CD4-positive, alpha-beta T cell treated with Interleukin-17A for 1 hour (primary cell): ENCODE data around the gene LRRTM2.
"Not testable (repeated sequence)": the region's sequence is repeated elsewhere in the genome, so short reads cannot be mapped to it uniquely, and the experiment has no call there.

Experiments used
- DNase-seq: peaks from one replicate; pipeline ENCODE4 v3.0.0-alpha.2; 2020

LRRTM2 gene, protein sequence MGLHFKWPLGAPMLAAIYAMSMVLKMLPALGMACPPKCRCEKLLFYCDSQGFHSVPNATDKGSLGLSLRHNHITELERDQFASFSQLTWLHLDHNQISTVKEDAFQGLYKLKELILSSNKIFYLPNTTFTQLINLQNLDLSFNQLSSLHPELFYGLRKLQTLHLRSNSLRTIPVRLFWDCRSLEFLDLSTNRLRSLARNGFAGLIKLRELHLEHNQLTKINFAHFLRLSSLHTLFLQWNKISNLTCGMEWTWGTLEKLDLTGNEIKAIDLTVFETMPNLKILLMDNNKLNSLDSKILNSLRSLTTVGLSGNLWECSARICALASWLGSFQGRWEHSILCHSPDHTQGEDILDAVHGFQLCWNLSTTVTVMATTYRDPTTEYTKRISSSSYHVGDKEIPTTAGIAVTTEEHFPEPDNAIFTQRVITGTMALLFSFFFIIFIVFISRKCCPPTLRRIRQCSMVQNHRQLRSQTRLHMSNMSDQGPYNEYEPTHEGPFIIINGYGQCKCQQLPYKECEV

DNA sequence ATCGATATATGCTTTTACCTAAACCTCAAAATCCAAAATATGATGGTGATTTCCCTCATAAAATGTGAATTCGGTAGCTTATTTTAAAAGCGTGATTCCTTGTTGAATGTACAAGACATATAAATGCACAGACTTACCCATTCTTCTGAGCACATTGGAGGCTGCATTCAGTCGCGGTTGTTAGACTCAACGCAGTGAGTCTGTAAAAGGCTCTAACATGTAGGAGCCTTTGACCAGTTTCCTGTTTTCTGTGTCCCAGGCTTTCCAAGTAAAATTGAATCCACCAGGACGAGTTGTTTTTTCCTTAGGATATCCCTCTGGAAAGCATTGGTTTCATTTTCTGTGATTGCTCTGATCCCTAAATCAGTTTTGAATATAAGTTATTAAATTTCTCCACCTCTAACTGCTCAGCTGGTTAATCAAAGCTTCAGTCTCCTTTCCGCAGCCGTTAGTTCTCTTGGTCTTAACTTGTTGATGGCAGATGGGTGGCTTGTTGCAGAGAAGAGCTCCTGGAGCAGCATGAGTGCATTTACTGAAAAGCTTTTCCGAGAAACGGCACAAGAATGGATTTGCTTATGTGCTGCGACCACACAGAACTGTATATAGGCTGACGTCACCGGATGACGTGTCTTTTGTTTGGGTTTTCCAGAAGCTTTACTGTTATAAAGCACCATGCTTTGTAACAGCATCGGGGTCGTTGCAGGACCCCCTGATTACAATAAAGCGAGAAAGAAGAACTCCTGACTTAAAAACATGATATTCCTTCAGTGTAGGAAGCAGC, at the start of gene LRRTM2:
Gene LRRTM2 (minus strand): TSS at position 565 of the 781 bp plus-strand sequence. CDS start 424 bp downstream, at position 141.
- no peak for DNase-seq

DNA sequence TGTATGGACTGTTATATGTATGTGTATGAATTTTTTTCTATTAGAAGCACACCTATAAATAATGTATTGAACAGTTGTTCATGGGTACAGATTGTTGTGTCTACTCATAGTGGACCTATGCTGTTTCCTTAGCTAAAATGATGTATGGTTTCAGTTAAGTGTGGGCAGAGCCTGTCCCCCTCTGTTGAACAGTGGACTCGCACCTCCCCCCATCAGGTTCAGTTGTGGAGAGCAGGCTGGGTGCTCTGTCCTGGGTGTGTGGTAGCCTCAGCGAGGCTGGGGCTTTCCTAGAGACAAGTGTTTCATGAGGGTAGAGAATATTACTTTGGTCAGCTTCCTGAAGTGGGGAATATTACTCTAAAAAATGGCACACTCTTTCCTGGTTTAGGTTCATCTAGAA, 47.4 kb upstream of the LRRTM2 start:
- DNase-seq = no peak

DNA sequence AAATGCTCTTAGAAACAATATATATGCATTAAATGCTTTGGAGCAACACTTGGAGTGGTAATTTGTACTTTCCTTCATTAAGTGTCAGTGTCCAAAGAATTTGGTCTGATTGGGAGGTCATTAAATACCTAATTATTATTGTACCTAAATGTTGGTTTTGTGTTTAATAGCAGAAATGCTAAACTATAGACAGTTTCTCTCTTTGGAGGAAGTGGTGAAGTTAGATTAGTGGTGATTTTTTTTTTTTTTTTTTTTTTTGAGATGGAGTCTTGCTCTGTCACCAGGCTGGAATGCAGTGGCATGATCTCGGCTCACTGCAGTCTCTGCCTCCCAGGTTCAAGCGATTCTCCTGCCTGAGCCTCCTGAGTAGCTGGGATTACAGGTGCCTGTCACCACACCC, 46.2 kb upstream of the LRRTM2 start:
- not testable (repeated sequence) for DNase-seq

DNA sequence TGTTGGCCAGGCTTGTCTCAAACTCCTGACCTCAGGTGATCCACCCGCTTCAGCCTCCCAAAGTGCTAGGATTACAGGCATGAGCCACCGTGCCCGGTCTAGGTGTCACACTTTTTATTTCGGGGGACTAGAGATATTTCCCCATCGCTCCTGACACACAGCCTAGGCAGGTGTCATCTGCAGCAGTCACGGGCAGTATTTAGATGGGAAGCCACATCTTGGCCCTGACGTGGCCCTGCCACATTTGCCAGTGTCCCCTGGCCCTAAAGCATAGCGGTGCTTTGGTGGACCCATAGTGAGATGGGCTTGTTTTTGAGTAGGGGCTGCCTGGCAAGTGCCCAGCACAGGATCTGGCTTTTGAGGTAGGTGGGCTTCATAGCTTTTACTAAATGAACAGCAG, 45.0 kb upstream of the LRRTM2 start:
- no peak for DNase-seq

DNA sequence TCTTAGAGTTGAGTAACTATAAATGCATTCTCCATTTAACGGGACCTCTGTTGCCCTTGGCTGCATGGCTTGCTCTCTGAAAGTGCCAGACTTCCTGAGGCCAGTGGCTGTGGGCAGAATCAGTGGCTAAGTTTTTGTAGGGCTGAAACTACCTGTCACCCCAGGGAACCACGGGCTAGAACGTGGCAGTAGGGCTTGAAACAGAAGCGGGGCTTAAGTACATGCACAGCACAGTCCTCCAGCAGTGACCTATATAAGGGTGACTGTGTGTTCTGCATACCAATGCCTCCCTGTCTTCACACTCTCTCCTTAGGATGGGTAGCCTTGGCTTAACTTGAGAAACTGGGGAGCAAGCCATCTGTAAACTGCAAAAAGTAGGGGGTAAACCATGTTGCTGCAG, 43.6 kb upstream of the LRRTM2 start:
- DNase-seq = no peak

DNA sequence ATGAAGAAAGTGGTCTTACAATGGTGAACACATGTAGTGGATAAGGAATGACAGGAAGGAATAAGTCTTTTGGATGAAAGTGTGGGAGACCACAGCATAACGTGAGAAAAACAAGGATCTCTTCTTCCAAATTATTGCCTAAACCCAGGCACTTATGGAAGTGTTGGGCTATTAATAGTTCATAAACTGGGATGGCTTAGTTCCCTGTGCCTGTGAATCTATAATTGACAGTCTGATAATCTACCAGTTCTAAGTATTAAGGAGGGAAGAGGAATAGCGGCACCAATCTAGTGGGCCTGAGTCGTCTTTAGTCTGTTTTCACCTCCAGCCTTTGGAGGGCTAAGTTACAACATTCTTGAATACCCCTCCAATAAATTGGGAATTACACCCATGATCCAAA, 39.2 kb upstream of the LRRTM2 start:
- DNase-seq = no peak

DNA sequence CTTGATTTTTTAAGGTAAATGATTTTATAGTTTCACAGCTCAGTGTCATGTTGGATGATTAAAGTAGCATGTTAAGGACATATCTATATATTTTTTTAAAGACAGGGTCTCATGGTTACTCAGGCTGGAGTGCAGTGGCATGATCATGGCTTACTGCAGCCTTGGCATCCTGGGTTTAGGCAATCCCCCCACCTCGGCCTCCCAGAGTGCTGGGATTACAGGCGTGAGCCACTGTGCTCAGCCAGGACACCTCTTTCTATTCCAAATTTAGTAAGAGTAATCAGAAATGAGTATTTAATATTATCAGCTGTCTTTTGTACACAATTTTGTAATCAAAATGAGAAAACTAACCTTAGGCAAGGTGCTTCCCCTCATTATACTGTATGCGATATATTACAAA, 38.6 kb upstream of the LRRTM2 start:
- DNase-seq = no peak

DNA sequence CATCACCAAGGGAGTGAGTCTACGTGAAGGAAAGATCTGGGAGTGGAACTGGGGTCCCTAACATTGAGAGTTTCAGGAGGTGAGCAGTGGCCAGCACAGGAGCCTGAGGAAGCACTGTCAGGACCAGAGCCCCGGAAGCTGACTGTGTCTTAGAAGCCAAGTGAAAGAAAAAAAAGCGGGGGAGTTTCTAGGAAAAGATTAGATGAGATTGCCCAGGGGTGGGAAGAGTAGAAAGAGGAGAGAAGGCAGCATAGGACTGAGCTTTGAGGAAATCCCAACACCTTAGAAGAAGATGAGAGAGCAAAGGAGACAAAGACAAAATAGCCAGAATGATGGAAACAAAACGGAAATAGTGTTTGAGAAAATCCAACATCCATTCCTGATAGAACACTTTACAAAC, 37.0 kb upstream of the LRRTM2 start:
- DNase-seq = no peak

DNA sequence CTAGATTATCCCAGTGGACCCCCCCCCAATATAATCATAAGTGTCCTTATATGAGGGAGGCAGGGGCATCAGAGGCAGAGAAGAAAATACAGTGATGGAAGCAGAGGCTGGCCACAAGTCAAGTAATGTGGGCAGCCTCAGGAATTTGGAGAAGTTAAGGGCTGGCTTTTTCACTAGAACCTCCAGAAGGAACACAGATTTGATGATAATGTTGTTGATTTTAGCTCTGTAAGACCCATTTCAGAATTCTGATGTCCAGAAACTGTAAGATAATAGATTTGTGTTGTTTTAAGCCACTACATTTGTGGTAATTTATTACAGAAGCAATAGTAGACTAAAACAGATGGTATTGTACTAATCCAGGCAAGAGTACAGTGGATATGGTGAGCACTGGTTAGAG, 36.3 kb upstream of the LRRTM2 start:
- DNase-seq = no peak

DNA sequence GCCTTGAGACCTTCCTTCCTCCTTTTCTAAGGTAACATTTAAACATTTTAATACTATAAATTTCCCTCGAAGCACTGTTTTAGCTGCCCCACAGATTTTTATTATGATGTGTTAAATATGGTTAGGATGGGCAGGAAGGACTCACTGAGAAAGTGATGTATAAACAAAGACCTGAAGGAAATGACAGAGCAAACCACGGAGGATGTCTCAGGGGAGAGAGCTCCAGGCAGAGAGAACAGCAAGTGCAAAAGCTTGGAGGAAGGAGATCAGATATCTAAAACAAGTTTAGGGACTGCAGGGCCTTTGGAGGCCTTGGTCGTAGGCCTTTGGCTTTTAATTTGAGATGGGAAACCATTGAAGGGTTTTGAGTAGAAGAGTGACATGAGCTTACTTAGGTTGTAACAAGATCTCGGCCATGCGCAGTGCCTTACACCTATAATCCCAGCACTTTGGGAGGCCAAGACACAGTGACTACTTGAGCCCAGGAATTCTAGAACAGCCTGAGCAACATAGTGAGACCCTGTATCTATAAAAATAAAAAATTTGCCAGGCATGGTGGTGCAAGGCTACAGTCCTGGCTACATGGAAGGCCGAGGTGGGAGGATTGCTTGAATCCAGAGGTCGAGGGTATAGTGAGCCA, 35.5 kb upstream of the LRRTM2 start:
- DNase-seq = no peak

DNA sequence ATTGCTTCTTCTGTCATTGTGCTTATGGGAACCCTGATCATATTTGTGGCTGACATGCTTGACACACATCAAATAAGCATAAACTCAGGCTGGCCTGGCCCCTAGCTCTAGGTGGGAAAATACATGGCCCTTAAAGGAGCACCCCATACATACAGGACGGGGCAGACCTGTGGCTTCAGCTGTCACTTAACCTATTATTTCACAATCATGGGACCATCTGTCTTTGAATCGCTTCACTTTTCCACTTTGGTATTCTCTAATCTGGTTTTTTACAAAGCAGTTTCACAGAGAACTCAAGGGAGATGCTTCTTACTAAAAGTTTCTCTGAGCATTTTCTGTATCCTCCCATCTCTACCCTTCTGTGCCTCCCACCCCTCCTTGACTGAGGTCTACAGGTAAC, 34.6 kb upstream of the LRRTM2 start:
- DNase-seq = no peak

DNA sequence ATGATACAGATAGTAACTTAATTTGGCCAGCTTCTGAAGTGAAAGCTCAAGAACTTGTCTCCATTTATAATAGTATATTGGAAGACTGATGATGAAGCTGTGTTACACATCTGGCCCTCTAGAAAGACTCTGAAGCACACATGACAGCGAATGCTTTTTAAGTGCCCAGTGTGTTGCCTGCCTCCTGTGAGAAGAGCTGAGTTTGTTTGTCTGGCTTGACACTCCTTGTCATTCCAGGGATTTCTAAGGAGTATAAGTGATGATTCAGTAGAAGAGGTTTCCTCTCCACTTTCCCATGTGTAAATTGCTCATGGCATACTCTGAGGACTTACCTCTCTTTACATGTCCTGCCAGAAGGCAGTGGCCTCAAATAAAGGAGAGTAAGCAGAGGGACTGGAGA, 30.4 kb upstream of the LRRTM2 start:
- no peak for DNase-seq

DNA sequence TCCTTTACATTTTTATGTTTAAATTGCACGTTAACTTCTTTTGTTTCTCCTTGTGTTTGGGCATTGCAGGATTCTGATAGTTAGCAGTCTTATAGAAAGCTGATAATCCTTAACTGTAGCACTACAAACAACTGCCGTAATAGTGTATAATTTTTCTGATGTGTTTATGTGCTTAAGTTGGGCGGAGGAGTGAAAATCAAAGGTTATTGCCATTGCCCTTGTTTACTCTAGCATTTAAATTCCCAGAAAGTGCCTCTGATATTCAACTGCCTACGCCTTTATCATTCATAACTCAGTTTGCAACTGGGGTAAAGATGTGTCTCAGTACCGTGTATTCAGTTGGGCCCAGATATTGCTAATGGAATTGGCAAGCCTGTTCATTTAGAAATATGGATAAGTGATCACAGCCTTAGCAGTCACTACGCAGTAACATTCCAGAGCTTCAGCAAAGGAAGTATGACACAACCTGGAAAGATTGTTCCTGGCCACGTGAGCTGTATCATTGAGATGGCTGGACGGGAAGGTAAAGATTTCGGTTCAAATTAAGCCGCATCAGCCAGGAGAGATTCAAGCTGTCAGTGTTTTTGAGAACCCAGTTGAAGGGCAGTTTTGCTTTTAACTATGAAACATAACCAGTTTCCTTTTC, 28.1 kb upstream of the LRRTM2 start:
- no peak for DNase-seq

DNA sequence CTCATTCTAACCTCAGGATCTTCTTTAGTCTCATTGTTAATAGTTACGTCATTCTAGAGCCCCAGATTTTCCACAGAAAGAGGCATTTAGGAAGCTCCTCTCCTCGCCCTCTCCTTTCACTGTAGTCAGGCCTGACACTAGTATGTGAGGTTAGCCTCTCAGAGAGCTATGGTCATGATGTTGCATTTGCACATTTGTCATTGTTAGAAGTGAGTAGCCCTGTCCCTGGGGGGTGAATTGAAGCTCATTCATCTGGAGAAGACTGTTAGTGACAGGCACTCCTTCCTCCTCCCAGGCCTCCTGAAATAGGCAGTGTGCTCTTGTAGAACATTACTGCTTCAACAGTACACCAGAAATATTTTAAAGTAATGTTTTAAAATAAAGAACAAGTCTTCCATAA, 26.6 kb upstream of the LRRTM2 start:
- DNase-seq = no peak

DNA sequence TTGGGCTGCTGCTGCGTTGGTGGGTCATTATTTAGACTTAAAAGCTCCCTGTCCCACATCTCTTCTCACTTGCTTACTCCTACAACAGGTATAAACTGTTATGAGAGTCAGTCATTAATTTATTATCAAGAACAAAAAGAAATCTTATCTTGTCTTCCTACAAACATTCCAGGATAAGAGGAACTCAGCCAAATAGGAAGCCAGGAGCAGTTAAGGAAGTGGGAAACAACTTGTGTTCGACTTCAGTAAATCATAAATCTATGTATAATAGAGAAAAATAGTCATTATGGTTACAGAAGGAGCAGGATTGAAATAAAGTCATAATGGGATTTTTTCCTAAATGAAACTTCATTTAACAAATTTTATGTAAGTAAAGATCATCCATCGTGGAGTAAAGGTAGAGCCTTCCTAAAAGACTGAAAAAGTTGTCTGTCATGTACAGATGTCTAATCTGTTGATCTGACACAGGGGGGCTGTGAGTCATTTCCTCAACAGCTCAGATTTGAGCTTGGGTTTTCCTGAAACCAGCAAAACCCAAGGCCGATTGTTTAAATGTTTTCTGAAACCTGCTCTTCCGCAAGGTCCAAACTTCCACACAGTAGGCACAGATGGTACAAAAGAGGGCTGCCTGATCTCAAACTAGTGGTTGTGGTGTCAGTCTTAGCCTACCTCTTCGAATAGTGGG, 25.3 kb upstream of the LRRTM2 start:
- no peak for DNase-seq

DNA sequence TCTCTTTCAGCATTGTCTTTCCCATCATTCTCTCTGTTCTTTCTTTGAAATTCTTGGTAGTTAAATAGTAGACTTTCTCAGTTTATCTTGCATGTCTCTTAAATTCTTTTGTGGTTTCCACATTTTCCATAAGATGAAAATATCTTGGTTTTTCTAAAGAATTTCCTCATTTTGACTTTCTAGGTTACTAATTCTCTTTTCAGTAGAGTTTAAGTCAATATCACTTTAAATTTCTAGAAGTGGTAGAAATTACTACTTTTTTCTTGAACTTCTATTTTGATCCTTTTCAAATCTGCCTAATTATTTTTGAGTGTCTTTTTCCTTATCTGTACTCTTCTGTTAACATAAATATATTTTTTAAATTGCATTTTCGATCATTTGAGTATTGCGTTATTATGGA, 23.6 kb upstream of the LRRTM2 start:
- DNase-seq = no peak

DNA sequence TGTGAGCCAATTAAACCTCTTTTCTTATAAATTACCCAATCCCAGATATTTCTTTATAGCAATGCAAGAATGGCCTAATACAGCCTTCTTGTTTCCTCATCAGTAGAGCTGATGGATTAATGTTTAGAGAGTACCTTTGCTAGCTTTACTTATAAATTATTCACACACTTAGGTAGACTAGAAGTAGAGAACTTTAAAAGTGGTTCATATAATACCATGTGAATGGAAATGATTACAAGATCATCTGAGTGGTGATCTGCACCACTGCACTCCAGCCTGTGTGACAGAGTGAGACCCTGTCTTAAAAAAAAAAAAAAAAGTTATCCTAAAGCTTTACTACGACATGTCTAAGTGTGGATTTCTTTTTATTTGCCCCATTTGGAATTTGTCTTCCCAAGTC, 23.2 kb upstream of the LRRTM2 start:
- DNase-seq = no peak

DNA sequence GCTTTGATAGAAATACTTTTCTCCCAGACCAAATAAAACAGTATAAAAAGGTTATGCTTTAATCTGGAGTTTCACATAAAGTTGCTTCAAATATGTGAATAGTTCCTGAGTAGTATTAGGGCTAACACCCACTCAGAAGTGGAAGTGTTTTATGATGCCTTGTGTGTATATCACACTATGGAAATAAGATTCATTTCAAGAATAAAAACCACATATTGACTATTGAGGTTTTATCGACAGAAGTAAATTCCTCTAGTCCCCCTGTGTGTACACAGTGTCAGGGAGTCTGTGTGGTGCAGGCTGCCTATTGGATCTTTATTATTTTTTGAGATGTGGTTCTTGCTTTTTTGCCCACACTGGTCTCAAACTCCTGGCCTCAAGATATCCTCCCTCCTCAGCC, 20.8 kb upstream of the LRRTM2 start:
- no peak for DNase-seq

DNA sequence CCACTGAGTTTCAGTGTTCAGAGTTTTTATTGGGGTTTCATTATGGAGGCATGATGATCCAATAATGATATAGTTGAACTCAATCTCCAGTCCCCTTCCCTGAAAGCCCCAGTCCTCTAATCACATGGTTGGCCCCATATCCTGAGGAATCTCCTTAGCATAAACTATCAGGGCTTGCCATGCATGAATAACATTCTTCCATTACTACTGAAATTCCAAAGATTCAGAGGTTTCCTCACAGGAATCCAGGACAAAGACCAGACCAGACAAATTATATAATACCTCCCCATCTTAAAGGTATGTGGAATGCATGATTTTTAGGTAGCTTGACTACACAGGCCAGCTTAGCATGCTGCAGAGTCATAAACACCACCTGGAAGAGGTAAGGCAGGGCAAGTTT, 15.5 kb upstream of the LRRTM2 start:
- DNase-seq = no peak

DNA sequence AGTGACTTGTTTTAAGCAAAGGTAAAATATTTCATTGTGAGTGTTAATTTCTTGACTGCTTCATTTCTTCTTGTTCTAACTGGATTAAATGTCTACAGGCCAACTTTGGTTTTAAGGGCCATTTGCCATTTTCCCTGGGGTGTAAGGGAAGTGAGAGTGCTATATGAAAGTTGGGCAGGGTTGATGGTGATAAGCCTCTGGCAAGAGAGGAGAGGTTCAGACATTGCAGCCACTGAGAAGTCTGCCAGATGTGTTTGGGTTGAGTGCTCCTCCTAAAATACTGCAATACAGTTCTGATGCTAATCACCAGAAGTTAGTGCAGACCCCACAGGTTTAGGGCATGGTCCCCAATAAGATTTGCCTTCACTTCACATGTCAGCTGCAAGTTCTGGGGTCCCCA, 14.9 kb upstream of the LRRTM2 start:
- DNase-seq = no peak

DNA sequence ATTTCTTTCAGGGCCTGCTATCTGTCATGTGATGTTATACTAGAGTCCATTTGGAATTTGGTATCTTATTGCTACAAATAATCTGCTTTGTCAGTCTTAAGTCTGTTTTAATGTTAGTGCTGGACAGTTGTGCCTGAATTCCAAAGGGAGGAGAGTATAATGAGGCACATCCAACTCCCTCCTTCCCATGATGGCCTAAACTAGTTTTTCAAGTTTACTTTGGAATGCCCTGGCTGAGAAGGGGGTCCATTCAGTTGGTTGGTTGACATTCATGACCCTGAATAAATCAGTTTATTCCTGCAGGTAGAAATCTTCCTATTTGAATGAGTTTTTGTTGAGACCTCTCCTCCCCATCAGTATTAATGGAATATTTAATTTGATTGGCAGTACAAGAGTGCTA, 9.4 kb upstream of the LRRTM2 start:
- no peak for DNase-seq

DNA sequence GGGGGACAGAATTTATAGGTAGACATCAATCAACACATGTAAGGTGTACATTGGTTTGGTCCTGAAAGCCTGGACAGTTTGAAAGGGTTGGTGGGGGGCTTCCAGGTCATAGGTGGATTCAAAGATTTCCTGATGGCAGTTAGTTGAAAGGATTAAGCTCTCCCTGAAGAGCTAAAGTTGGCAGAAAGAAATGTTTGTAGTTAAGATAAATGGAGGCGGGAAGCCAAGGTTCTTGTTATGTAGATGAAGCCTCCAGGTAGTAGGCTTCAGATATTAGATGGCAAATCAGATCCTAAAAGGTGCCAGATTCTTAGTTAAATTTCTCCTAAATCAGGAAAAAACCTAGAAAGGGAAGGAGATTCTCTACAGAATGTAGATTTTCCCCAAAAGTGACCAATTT, 9.0 kb upstream of the LRRTM2 start:
- no peak for DNase-seq

DNA sequence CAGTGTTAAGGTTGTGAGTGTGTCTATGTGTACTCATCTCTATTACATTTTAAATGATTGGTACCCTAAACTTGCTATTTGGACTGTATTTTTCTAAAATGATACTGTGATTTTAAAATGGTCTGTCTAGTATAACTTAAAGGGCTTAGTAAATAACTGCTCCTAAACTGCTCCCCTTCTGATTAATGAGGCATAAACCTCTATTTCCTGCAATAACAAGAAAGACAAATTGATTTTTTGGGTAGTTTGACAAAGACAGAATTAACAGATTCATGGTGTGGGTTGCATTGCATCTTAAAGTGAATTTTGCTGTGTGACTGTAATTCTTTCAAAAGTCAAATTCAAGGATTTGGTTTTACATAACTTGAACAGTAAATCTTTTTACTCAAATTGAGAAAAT, 8.1 kb upstream of the LRRTM2 start:
- no peak for DNase-seq
